ENCODE data around the gene PROZ.
"Not testable (repeated sequence)": the region's sequence is repeated elsewhere in the genome, so short reads cannot be mapped to it uniquely, and the experiment has no call there.

Gene PROZ

GRCh38 chr13:113159701-113160100 lies 1.3 kb downstream of the PROZ start:
- H3K27me3 ChIP-seq (replicated peaks; ENCODE audit: insufficient read depth, low read length) = peaks cover 74% of the 10 kb centered on the region
- DNase-seq = no peak
- no peak overlapping the region for H3K4me2 ChIP-seq (ENCODE audit: low read depth, low read length)
- no peaks in the 10 kb centered on the region for H3K4me1 ChIP-seq (ENCODE audit: low read length)
- H3K9me3 ChIP-seq (replicated peaks; ENCODE audit: insufficient read depth, low read length) = no peaks in the 10 kb centered on the region
- H3K36me3 ChIP-seq (replicated peaks; ENCODE audit: insufficient read depth, low read length) = no peaks in the 10 kb centered on the region
- H3K4me3 ChIP-seq (ENCODE audit: low read length) = no peak overlapping the region
- TF ChIP-seq EZH2phosphoT487 (IDR thresholded peaks at IDR 0.05; ENCODE audit: low read length) = no peak
- TF ChIP-seq CTCF (IDR thresholded peaks at IDR 0.05; ENCODE audit: low read length) = no peak
- TF ChIP-seq EZH2 (optimal IDR thresholded peaks at IDR 0.05; ENCODE audit: low read depth, low read length) = no peak
- no peak overlapping the region for H3K27ac ChIP-seq (ENCODE audit: low read length)
- no peak overlapping the region for H2AFZ ChIP-seq (ENCODE audit: low read length)
- H3K9ac ChIP-seq (ENCODE audit: low read length) = no peak overlapping the region
- H3K9me2 ChIP-seq (replicated peaks; ENCODE audit: insufficient read depth, low read length) = no peaks in the 10 kb centered on the region
- no peaks in the 10 kb centered on the region for H3F3A ChIP-seq (ENCODE audit: insufficient read depth, low read length)
- no peaks in the 10 kb centered on the region for H4K20me1 ChIP-seq (ENCODE audit: insufficient read depth, low read length)
- no peaks in the 10 kb centered on the region for H3K79me2 ChIP-seq (ENCODE audit: low read length)

DNA sequence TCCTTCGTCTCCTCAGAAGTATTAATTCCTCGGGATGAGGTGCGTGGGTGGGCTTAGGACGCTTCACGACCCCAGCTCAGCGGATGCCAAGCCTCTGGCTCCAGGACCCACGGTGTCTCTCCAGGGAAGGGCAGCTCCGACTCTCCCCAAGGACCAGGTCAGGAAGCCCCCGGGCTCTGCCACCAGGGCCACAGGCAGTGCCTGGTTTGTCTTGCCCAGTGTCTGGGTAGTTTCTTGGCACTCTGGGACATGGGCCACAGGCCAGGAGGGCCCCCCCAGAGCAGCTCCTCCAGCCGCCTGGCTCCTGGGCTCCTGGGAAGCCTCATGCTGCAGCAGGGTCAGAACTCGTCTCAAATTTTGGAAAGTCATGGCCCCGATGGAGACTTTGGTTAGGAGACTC lies 2.5 kb downstream of the PROZ start:
- Histone ChIP-seq H3K4me2 (ENCODE audit: low read depth, low read length) (no peak overlapping the region), H3K79me2 (ENCODE audit: low read length) (no peaks in the 10 kb centered on the region), H3K27me3 (replicated peaks; ENCODE audit: insufficient read depth, low read length) (peaks cover 64% of the 10 kb centered on the region), H3F3A (ENCODE audit: insufficient read depth, low read length) (no peaks in the 10 kb centered on the region), H3K4me1 (ENCODE audit: low read length) (no peaks in the 10 kb centered on the region), H2AFZ (ENCODE audit: low read length) (no peak overlapping the region), H3K4me3 (ENCODE audit: low read length) (no peak overlapping the region), H4K20me1 (ENCODE audit: insufficient read depth, low read length) (no peaks in the 10 kb centered on the region), H3K27ac (ENCODE audit: low read length) (no peak overlapping the region), H3K9me2 (replicated peaks; ENCODE audit: insufficient read depth, low read length) (no peaks in the 10 kb centered on the region), H3K36me3 (replicated peaks; ENCODE audit: insufficient read depth, low read length) (no peaks in the 10 kb centered on the region), H3K9ac (ENCODE audit: low read length) (no peak overlapping the region), H3K9me3 (replicated peaks; ENCODE audit: insufficient read depth, low read length) (no peaks in the 10 kb centered on the region)
- no peak for TF ChIP-seq EZH2 (optimal IDR thresholded peaks at IDR 0.05; ENCODE audit: low read depth, low read length)
- no peak for TF ChIP-seq EZH2phosphoT487 (IDR thresholded peaks at IDR 0.05; ENCODE audit: low read length)
- TF ChIP-seq CTCF (IDR thresholded peaks at IDR 0.05; ENCODE audit: low read length) = no peak
- no peak for DNase-seq

- no peaks in the 10 kb centered on the region for H3K4me1 ChIP-seq (ENCODE audit: low read length)
- no peak for TF ChIP-seq EZH2 (optimal IDR thresholded peaks at IDR 0.05; ENCODE audit: low read depth, low read length)
- no peak for TF ChIP-seq EZH2phosphoT487 (IDR thresholded peaks at IDR 0.05; ENCODE audit: low read length)
- no peak for TF ChIP-seq CTCF (IDR thresholded peaks at IDR 0.05; ENCODE audit: low read length)
- H3K9me3 ChIP-seq (replicated peaks; ENCODE audit: insufficient read depth, low read length) = no peaks in the 10 kb centered on the region
- H3K36me3 ChIP-seq (replicated peaks; ENCODE audit: insufficient read depth, low read length) = no peaks in the 10 kb centered on the region
- no peak overlapping the region for H3K27ac ChIP-seq (ENCODE audit: low read length)
- no peak overlapping the region for H3K9ac ChIP-seq (ENCODE audit: low read length)
- H2AFZ ChIP-seq (ENCODE audit: low read length) = no peak overlapping the region
- no peaks in the 10 kb centered on the region for H3K79me2 ChIP-seq (ENCODE audit: low read length)
- no peaks in the 10 kb centered on the region for H3F3A ChIP-seq (ENCODE audit: insufficient read depth, low read length)
- no peaks in the 10 kb centered on the region for H4K20me1 ChIP-seq (ENCODE audit: insufficient read depth, low read length)
- H3K27me3 ChIP-seq (replicated peaks; ENCODE audit: insufficient read depth, low read length) = peaks cover 59% of the 10 kb centered on the region
- no peaks in the 10 kb centered on the region for H3K9me2 ChIP-seq (replicated peaks; ENCODE audit: insufficient read depth, low read length)
- no peak for DNase-seq
- no peak overlapping the region for H3K4me3 ChIP-seq (ENCODE audit: low read length)
- no peak overlapping the region for H3K4me2 ChIP-seq (ENCODE audit: low read depth, low read length)
Observed at GRCh38 chr13:113161433-113161832, 3.0 kb downstream of the PROZ start.

- H3K9me2 ChIP-seq (replicated peaks; ENCODE audit: insufficient read depth, low read length); H3K36me3 ChIP-seq (replicated peaks; ENCODE audit: insufficient read depth, low read length); H3K79me2 ChIP-seq (ENCODE audit: low read length); H3K4me2 ChIP-seq (ENCODE audit: low read depth, low read length); H4K20me1 ChIP-seq (ENCODE audit: insufficient read depth, low read length); H3K4me3 ChIP-seq (ENCODE audit: low read length); H3K9ac ChIP-seq (ENCODE audit: low read length); H2AFZ ChIP-seq (ENCODE audit: low read length); H3K4me1 ChIP-seq (ENCODE audit: low read length); H3K27ac ChIP-seq (ENCODE audit: low read length); DNase-seq; H3F3A ChIP-seq (ENCODE audit: insufficient read depth, low read length); H3K9me3 ChIP-seq (replicated peaks; ENCODE audit: insufficient read depth, low read length): not testable (repeated sequence)
- H3K27me3 ChIP-seq (replicated peaks; ENCODE audit: insufficient read depth, low read length) = peaks cover 54% of the 10 kb centered on the region
Observed at GRCh38 chr13:113161975-113162374, 3.5 kb downstream of the PROZ start.

All from MM.1S (cell line).